ENCODE data around the gene COQ6. TPM values are rescaled to one million over a fixed set of nuclear protein-coding genes. Genes with fewer than 3 reads are reported as not detected.
A peak's percentile ranks its signal among the peaks of the same experiment; 100 is the strongest.

The COQ6 gene
- total RNA-seq, 1 donor from 2014 or later = 27.3 TPM

DNA sequence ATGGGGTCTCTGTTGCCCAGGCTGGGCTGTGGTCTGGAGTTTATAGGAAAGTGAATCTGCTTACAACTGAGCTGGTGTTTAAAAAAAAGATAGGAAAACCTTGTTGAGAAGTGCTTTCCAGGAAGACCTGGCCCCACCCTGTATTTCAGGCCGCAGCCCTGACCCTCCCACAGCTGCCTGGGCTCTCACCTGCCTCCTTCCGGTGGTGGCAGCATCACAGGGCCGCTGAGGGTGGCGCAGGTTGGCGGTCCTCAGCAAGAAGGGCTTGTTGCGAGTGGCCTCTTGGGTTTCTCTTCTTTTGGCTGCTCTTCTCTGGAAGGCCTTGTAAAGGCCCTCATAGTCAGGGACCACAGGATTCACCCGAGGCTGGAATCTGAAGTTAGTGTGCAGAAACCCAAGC lies 7.9 kb upstream of the COQ6 start:
- TF ChIP-seq, protein P1, sequence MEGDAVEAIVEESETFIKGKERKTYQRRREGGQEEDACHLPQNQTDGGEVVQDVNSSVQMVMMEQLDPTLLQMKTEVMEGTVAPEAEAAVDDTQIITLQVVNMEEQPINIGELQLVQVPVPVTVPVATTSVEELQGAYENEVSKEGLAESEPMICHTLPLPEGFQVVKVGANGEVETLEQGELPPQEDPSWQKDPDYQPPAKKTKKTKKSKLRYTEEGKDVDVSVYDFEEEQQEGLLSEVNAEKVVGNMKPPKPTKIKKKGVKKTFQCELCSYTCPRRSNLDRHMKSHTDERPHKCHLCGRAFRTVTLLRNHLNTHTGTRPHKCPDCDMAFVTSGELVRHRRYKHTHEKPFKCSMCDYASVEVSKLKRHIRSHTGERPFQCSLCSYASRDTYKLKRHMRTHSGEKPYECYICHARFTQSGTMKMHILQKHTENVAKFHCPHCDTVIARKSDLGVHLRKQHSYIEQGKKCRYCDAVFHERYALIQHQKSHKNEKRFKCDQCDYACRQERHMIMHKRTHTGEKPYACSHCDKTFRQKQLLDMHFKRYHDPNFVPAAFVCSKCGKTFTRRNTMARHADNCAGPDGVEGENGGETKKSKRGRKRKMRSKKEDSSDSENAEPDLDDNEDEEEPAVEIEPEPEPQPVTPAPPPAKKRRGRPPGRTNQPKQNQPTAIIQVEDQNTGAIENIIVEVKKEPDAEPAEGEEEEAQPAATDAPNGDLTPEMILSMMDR (IDR thresholded peaks at IDR 0.05) = no peak
- no peak for TF ChIP-seq POLR2AphosphoS5 (IDR thresholded peaks at IDR 0.05; ENCODE audit: insufficient read depth in 1 of 2, low read depth in 1 of 2)
- no peak for TF ChIP-seq POLR2A (IDR thresholded peaks at IDR 0.05)
- intact Hi-C loops (cut with DNase I) = no loop called here
- H3K27ac ChIP-seq = no peak overlapping the region
- no peak for DNase-seq (ENCODE audit: extremely low spot score in 2 of 2)
- H3K4me1 ChIP-seq = peaks cover 14% of the 10 kb centered on the region
- H3K27me3 ChIP-seq = no peaks in the 10 kb centered on the region
- H3K4me3 ChIP-seq = no peak overlapping the region
- no peaks in the 10 kb centered on the region for H3K9me3 ChIP-seq
- H3K36me3 ChIP-seq = peaks cover 0 to 28% of the 10 kb centered on the region in 2 donors

DNA sequence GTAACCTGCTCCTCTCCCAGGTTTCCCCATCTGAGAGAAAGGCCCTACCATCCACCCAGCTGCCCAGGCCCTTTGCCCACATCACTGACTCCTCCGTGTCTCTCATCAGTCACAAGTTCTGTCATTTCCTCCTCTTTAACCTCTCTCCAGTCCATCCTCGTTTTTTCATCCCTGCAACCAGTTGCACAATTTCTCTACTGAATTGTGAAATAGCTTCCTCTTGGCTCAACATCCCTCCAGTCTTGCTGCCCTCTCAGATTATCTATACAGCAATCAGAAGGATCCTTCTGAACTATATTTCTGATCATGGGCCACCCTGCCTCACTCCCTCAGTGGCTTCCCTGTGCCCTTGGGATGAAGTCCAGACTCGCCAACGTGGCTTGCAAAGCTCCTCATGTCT lies 7.0 kb upstream of the COQ6 start:
- no peaks in the 10 kb centered on the region for H3K9me3 ChIP-seq
- intact Hi-C loops (cut with DNase I) = no loop called here
- DNase-seq (ENCODE audit: extremely low spot score in 2 of 2) = no peak
- peaks cover 14% of the 10 kb centered on the region for H3K4me1 ChIP-seq
- H3K27me3 ChIP-seq = no peaks in the 10 kb centered on the region
- TF ChIP-seq POLR2A (IDR thresholded peaks at IDR 0.05) = no peak
- TF ChIP-seq POLR2AphosphoS5 (IDR thresholded peaks at IDR 0.05; ENCODE audit: insufficient read depth in 1 of 2, low read depth in 1 of 2) = peak in 1 of 2 donors; percentile 17
- no peak overlapping the region for H3K4me3 ChIP-seq
- H3K36me3 ChIP-seq = peaks cover 0 to 24% of the 10 kb centered on the region in 2 donors
- H3K27ac ChIP-seq = no peak overlapping the region

DNA sequence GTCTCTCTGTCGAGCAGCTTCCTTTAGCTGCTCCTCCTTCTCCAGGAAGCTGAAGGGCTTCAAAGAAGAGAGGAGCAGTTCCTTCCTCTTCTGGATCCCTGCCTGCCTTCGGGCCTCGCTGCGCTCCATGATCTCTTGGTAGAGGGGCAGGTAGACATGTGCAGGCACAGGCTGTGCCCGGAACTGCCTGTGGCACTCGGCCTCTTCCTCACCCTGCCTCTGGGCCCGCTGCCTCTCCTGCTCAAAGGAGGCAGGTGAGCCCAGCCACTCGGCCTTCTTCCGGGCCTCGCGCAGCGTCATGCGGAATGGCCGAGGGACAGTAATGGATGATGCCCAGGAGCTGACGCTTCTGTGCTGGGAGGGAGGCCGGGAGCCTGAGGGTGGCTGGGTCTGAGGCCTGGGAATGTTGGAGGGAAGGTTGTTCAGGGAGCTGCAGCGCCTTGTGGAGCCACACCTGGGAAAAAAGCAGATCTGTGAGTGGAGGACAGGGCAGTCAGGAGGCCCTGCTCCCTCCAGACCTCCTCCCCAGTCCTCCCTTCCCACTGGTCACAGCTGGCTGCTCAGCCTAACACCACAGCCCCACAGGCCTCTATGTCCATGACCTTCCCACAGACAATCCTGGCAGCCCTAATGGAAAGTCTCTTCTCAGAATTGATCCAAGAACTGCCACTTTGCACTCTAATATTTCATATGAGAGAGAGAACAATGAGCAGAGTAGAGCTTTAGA lies 5.5 kb upstream of the COQ6 start:
- TF ChIP-seq POLR2AphosphoS5 (IDR thresholded peaks at IDR 0.05; ENCODE audit: insufficient read depth in 1 of 2, low read depth in 1 of 2) (no peak), POLR2A (IDR thresholded peaks at IDR 0.05) (no peak)
- TF ChIP-seq, protein P1 (IDR thresholded peaks at IDR 0.05) = no peak
- H3K36me3 ChIP-seq = peaks cover 0 to 24% of the 10 kb centered on the region in 2 donors
- peaks cover 19% of the 10 kb centered on the region for H3K4me1 ChIP-seq
- H3K9me3 ChIP-seq = no peaks in the 10 kb centered on the region
- no peak overlapping the region for H3K27ac ChIP-seq
- H3K4me3 ChIP-seq = no peak overlapping the region
- DNase-seq (ENCODE audit: extremely low spot score in 2 of 2) = no peak
- H3K27me3 ChIP-seq = no peaks in the 10 kb centered on the region
- intact Hi-C loops (cut with DNase I) = no loop called here

DNA sequence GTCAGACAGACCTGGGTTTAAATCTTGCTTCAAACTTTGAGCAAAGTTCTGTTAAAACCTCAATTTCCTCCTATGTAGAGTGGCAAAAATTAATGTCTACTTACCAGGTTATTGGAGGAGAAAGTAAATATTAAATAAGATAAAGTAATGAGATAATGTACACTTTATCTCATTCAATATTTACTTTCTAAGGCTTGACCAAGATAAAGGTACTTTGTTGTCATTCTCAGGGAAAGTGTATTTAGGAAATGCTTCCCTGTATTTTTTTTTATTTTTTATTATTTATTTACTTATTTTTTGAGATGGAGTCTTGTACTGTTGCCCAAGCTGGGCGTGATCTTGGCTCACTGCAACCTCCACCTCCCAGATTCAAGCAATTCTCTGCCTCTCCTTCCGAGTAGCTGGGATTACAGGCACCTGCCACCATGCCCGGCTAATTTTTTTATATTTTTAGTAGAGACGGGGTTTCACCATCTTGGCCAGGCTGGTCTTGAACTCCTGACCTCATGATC lies 4.9 kb upstream of the COQ6 start:
- H3K4me3 ChIP-seq = no peak overlapping the region
- no peak for DNase-seq (ENCODE audit: extremely low spot score in 2 of 2)
- peaks cover 19% of the 10 kb centered on the region for H3K4me1 ChIP-seq
- H3K9me3 ChIP-seq = no peaks in the 10 kb centered on the region
- no peaks in the 10 kb centered on the region for H3K27me3 ChIP-seq
- TF ChIP-seq, protein P1 (IDR thresholded peaks at IDR 0.05) = no peak
- TF ChIP-seq POLR2A (IDR thresholded peaks at IDR 0.05) (no peak), POLR2AphosphoS5 (IDR thresholded peaks at IDR 0.05; ENCODE audit: insufficient read depth in 1 of 2, low read depth in 1 of 2) (no peak)
- intact Hi-C loops (cut with DNase I) = no loop called here
- H3K36me3 ChIP-seq = peaks cover 0 to 19% of the 10 kb centered on the region in 2 donors
- no peak overlapping the region for H3K27ac ChIP-seq

DNA sequence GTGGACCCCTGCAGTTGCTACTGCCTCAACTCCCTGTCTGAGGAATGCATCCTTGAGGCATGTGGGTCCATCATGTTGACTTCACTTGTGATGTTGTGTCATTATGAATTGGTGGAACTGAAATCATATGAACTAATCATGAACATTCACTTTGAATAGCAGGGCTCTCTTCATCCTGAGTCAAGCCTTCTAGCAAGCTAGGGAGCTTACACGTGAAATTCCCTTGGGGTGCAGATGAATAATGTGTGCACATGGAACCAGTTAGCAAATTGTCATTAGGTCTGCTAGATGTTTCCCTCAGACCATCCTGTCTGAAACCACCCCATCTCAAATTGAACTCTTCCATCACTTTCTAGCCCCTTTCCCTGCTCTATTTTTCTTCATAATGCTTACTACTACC lies 3.6 kb downstream of the COQ6 start:
- intact Hi-C loops (cut with DNase I) = no loop called here
- Histone ChIP-seq H3K27me3 (no peaks in the 10 kb centered on the region), H3K4me1 (peaks cover 13% of the 10 kb centered on the region), H3K27ac (no peak overlapping the region), H3K4me3 (no peak overlapping the region), H3K9me3 (no peaks in the 10 kb centered on the region), H3K36me3 (peaks cover 0 to 48% of the 10 kb centered on the region in 2 donors)
- TF ChIP-seq, protein P1 (IDR thresholded peaks at IDR 0.05) = no peak
- TF ChIP-seq POLR2AphosphoS5 (IDR thresholded peaks at IDR 0.05; ENCODE audit: insufficient read depth in 1 of 2, low read depth in 1 of 2) (no peak), POLR2A (IDR thresholded peaks at IDR 0.05) (no peak)
- DNase-seq (ENCODE audit: extremely low spot score in 2 of 2) = no peak

All from vagina (tissue), 2 donors.